ENCODE measurements around the gene TNFAIP3.

TNFAIP3 gene

GRCh38 chr6:137845460-137845859, 21.6 kb upstream of the TNFAIP3 start:
- no peak for DNase-seq

DNA sequence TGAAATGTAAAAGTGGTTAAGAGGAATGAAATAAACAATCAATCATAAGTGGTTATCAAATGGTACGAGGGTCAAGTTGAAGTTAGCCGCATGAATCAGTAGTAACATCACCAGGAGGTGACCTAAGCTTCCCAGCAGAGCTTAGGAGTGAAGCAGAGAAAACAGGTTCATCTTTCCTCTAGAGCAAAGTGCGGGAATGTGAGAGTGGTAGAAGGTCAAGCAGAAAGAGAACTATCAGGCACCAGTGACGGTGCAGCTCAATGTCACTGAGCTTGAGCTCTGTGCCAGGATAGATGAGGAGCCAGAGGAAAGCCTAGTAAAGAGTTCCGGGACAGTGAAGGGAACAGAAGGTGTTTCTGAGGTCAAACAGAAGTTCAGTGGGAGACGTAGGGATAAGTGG, 20.8 kb upstream of the TNFAIP3 start:
- no peak for DNase-seq

GRCh38 chr6:137846772-137847313, 20.2 kb upstream of the TNFAIP3 start:
- DNase-seq, result no peak

DNA sequence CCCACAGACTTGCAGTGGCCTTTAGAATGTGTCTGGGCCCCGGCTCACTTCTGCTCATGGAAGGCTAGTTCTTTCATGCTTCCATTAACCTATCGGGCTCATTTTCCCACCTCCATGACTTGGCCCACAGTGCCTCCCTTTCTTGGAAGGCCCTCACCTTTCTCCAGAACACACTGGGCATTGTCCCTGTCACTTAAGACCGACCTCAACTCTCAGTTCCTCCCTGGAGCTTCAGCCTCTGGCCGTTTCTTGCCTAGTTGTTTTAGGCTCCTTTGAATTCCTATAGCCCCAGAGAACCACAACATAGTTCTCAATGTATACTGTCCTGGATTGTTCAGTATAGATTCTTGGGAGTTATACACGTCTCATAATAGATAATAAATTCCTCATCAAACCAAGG, 19.3 kb upstream of the TNFAIP3 start:
- no peak for DNase-seq

- DNase-seq, result no peak
These were observed 18.4 kb upstream of the TNFAIP3 start for GRCh38 chr6:137848672-137849071.

GRCh38 chr6:137849181-137849980, 17.7 kb upstream of the TNFAIP3 start:
- DNase-seq, result no peak

GRCh38 chr6:137849981-137850714, 16.9 kb upstream of the TNFAIP3 start:
- no peak for DNase-seq

- no peak for DNase-seq
These were observed 16.1 kb upstream of the TNFAIP3 start for GRCh38 chr6:137850816-137851602.

GRCh38 chr6:137851669-137852068, 15.4 kb upstream of the TNFAIP3 start:
- no peak for DNase-seq

DNA sequence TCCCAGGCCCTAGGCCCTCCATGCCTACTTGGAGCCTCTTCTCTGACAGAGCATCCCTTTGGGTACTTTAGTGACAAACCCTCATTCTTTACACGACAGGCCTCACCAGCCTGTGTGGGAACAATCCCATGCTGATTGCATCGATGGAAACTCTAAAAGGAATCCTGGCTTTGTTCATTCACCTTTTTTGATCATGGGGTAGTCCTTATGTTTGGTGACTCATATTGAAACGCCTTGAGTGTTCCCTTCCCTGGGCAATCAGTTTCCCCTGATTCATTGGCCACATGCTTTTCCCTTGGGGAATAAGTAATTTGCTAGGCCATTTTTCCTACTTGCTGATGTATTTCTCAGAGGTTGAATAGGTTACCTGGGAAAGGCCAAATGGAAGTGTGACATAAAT, 14.7 kb upstream of the TNFAIP3 start:
- DNase-seq, result no peak

DNA sequence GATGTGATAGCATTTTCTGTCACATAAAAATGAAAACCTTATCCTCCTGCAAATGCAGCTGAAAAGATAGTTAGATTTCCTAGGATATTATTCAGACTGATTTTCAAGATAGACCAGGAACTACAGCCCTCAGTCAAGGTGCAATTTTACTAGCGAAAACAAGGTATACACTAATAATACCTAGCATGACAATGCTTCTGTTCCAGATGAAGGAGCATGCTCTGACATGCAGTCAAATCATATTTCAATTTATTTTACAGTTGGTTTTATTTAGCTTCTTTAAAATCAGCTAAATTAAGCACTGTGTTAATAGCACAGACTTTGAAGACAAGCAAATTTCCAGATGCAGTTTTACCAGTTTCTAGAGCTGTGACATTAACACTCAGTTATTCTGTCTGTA, 14.2 kb upstream of the TNFAIP3 start:
- DNase-seq, result no peak

DNA sequence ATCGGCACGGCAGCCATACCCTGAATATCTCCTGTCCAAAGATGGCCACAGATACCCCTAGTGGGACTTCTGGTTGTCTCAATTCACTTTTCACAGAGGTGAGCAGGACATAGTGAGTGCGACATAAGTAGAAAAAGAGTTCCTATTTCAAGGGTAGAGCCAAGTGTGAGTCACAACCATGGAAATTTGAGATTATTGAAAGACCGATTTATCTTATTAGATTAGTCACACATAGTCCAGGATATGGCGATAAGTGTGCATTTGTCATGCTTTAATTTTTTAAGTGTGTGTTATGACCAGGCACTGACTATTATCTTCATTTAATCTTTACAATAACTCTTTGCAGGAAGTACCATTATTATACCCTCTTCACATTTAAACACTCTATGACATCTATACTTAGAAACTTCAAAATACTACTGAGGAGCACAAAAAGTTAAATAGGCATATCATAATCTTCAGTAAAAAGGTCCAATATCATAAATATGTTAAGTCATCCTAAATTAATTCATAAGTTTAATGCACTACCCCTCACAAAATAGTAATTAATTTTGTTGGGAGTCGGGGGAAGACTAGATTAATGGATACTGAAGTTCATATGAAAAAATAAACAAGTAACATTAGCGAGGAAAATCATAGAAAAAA, 13.4 kb upstream of the TNFAIP3 start:
- no peak for DNase-seq

DNA sequence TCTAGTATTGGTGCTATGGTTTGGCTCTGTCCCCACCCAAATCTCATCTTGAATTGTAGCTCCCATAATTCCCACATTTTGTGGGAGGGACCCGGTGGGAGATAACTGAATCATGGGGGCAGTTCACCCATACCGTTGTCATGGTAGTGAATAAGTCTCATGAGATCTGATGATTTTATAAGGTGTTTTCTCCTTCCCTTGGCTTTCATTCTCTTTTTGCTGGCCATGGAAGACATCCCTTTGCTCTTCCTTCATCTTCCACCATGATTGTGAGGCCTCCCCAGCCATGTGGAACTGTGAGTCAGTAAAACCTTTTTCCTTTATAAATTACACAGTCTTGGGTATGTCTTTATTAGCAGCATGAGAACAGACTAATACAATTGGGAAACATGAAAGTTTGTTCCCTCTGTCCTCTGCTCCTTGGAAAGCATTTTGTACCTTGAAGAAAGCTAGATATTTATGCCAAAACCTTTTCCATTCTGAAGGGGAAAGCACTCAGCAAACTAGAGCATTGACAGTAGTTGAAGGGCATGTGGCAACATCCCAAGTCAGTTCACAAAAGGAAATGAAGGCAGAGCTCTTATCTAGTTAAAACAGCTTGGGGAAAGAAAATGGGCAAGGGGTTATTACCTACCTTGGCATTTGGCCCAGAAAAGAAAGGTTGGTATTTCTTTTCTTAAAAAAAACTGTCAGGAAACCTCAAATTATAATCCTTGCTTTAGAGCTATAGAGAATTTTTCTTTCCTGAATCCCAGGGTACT, 10.7 kb upstream of the TNFAIP3 start:
- DNase-seq, result no peak

GRCh38 chr6:137859025-137859424, 8.0 kb upstream of the TNFAIP3 start:
- no peak for DNase-seq

GRCh38 chr6:137860394-137861005, 6.6 kb upstream of the TNFAIP3 start:
- no peak for DNase-seq

- no peak for DNase-seq
These were observed 5.3 kb upstream of the TNFAIP3 start for GRCh38 chr6:137861550-137862337.

GRCh38 chr6:137862419-137863090, 4.5 kb upstream of the TNFAIP3 start:
- DNase-seq, result no peak

GRCh38 chr6:137863091-137863797, 3.8 kb upstream of the TNFAIP3 start:
- no peak for DNase-seq

- no peak for DNase-seq
These were observed 2.1 kb upstream of the TNFAIP3 start for GRCh38 chr6:137864812-137865508.

Data from SW 1271 (cell line).